Progenitor cell of endocrine pancreas (in vitro differentiated cells): ENCODE measurements around the gene GPR149. TPM values are rescaled to one million over a fixed set of nuclear protein-coding genes. Genes with fewer than 3 reads are reported as not detected.
A peak's percentile ranks its signal among the peaks of the same experiment; 100 is the strongest.

Experiments used
- DNase-seq: peaks from one replicate; pipeline ENCODE4 v3.0.0; 2021; ENCODE audit warnings: low spot score; ENCODE audit not compliant: unreplicated experiment
- H3K27ac Mint-ChIP-seq: 2 replicates; pipeline ENCODE4 v1.8.0; 2021; ENCODE audit warnings: mild to moderate bottlenecking, moderate library complexity, mixed read lengths
- H3K27me3 Mint-ChIP-seq: 2 replicates; pipeline ENCODE4 v1.8.0; 2021; ENCODE audit warnings: mixed read lengths
- H3K36me3 Mint-ChIP-seq: 2 replicates; pipeline ENCODE4 v1.8.0; 2022; ENCODE audit warnings: mixed read lengths; ENCODE audit not compliant: insufficient read depth
- H3K4me1 Mint-ChIP-seq: 2 replicates; pipeline ENCODE4 v1.8.0; 2021; ENCODE audit warnings: low read depth, mixed read lengths
- H3K4me3 Mint-ChIP-seq: 2 replicates; pipeline ENCODE4 v1.8.0; 2021; ENCODE audit warnings: low read depth, mild to moderate bottlenecking, moderate library complexity, mixed read lengths
- H3K9me3 Mint-ChIP-seq: 2 replicates; pipeline ENCODE4 v1.8.0; 2021; ENCODE audit warnings: low read depth, mixed read lengths
- total RNA-seq: library from RNA; stranded (reverse); gene quantifications from 2 replicates; pipeline ENCODE4 v1.2.1, GENCODE V29; 2021
- TF ChIP-seq, protein P1 (sequence below): fragments of 200-600 bp; sonication (generic); IDR thresholded peaks from one replicate; pipeline ENCODE4 v1.5.0; 2021; ENCODE audit warnings: antibody characterized with exemption, mild to moderate bottlenecking; ENCODE audit not compliant: unreplicated experiment

GPR149 gene
- total RNA-seq, 1 donor from 2014 or later, result not detected

DNA sequence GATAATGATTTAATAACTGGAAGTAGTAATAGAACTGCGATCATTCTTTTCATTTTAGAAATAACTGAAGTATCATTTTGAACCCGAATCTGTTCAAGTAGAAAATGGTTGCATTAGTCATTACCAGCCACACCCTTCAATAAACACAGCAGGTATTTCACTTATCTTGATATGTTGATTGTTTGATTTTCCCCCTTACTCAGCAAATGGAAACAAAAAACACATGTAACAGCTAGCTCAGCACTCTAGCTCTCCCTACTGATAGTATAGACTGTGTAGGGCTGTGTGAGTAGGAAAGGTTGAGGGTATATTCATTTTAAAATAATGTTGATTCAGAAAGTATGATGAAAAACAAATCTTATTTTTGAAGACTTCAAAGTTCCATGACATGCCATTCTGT lies 1.1 kb upstream of the GPR149 start:
- DNase-seq, result no peak
- no peaks in the 10 kb centered on the region for H3K9me3 Mint-ChIP-seq
- TF ChIP-seq, protein P1, sequence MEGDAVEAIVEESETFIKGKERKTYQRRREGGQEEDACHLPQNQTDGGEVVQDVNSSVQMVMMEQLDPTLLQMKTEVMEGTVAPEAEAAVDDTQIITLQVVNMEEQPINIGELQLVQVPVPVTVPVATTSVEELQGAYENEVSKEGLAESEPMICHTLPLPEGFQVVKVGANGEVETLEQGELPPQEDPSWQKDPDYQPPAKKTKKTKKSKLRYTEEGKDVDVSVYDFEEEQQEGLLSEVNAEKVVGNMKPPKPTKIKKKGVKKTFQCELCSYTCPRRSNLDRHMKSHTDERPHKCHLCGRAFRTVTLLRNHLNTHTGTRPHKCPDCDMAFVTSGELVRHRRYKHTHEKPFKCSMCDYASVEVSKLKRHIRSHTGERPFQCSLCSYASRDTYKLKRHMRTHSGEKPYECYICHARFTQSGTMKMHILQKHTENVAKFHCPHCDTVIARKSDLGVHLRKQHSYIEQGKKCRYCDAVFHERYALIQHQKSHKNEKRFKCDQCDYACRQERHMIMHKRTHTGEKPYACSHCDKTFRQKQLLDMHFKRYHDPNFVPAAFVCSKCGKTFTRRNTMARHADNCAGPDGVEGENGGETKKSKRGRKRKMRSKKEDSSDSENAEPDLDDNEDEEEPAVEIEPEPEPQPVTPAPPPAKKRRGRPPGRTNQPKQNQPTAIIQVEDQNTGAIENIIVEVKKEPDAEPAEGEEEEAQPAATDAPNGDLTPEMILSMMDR, result no peak
- H3K36me3 Mint-ChIP-seq, result no peaks in the 10 kb centered on the region
- H3K27me3 Mint-ChIP-seq, result peaks cover 51% of the 10 kb centered on the region
- H3K4me1 Mint-ChIP-seq, result peaks cover 18% of the 10 kb centered on the region
- H3K27ac Mint-ChIP-seq, result no peak overlapping the region
- no peak overlapping the region for H3K4me3 Mint-ChIP-seq

DNA sequence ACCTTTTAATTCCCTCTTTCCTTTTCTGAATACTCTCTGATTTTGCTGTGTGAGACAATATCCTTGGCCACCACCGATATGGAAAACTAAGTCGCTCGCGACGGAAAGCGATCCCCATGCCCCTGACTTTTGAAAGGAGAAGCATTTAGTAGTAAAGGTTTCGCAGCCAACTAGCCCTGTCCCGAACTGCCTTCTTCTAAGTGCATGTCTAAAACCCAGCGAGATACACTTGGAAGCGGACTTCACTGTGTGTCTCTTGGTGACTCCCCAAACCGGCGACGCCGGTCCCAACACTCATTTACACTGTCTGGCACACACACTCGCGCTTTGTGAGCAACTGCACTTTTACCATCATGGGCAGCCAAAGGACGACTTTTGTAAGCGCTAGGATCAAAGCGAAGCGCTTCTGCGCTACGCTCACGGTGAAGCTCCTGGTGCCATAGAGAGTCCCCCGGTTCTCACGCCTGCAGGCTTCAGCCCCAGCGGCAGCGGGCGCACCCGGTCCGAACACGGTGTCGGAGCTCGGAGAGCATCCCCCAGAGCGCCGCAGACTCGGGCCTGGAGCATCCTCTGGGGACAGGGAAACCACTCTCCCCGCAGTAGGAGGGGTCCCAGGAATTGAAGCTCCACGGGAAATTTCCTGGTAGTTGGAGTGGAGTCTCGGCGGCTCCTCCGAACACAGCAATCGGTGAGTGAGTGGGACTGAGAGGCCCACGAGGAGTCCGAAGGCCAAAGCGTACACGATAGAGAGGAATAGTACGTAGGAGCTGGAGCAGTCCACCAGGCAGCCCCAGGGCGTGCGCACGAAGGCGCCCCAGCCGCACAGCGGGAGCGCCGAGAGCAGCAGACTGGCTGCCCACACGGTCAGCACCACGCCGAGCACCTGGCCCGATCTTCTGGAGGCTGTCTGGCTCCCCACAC lies 1.4 kb downstream of the GPR149 start:
- Mint-ChIP-seq H3K36me3 (no peaks in the 10 kb centered on the region), H3K4me3 (peak overlapping the region; percentile 64), H3K27ac (no peak overlapping the region), H3K9me3 (no peaks in the 10 kb centered on the region), H3K4me1 (peaks cover 18% of the 10 kb centered on the region), H3K27me3 (peaks cover 63% of the 10 kb centered on the region)
- DNase-seq, result peak; percentile 13
- TF ChIP-seq, protein P1, result peak; percentile 15

DNA sequence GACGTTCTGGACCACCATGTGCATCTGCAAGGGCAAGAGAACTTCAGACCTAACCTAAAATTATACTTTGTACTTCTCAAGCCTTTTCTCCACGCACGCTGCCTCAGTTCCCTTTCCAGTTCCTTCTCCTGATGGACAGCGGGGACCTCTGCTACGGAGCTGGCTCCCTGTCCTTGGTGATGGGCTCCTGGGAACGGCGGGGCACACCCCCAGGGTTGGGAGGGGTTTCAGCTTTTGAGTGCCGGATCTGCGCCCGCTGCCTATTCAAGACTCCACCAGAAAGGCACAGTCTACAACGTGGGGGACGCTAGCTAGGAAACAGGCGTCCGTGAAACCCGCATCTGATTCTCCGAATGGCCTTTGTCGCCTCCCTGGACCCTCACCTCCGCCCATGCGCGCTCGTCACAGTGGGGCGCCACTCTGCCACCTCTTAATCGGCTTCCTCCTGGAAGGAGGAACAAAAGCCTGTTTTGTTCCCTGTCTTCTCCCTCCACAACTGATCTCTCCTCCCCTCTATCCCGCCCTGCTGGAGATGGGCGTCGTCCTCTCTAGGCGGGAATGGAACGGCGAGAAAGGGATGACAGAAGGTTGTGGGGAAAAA lies 2.2 kb downstream of the GPR149 start:
- Mint-ChIP-seq H3K27me3 (peaks cover 65% of the 10 kb centered on the region), H3K9me3 (no peaks in the 10 kb centered on the region)
- DNase-seq, result no peak

DNA sequence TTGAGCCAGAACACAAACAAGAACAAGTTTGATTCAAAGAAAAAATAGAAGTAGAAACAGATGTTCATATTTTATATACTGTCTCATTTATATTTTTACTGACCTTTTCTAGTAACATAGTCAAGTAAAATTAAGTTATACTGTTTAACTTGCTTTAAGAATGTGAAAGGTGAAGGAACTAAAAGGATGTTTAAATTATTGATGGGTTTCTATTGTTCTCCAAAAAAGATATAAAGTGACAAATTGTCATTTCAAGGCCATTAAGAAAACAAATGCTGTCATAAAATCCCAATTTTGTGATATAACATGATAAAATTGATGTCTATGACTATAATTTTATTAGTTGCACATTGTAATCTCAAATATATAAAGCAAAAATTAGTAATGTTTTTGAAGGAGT lies 7.3 kb downstream of the GPR149 start:
- no peaks in the 10 kb centered on the region for H3K36me3 Mint-ChIP-seq
- no peak overlapping the region for H3K27ac Mint-ChIP-seq
- H3K4me1 Mint-ChIP-seq, result no peaks in the 10 kb centered on the region
- no peak for DNase-seq
- peaks cover 29% of the 10 kb centered on the region for H3K27me3 Mint-ChIP-seq
- TF ChIP-seq, protein P1, result no peak
- H3K9me3 Mint-ChIP-seq, result no peaks in the 10 kb centered on the region
- no peak overlapping the region for H3K4me3 Mint-ChIP-seq

More for the DNA sequence above, 2.2 kb downstream of the GPR149 start:
- H3K36me3 Mint-ChIP-seq, result no peaks in the 10 kb centered on the region
- TF ChIP-seq, protein P1, result no peak
- peak overlapping the region; percentile 64 for H3K4me3 Mint-ChIP-seq
- no peak overlapping the region for H3K27ac Mint-ChIP-seq
- peaks cover 18% of the 10 kb centered on the region for H3K4me1 Mint-ChIP-seq

DNA sequence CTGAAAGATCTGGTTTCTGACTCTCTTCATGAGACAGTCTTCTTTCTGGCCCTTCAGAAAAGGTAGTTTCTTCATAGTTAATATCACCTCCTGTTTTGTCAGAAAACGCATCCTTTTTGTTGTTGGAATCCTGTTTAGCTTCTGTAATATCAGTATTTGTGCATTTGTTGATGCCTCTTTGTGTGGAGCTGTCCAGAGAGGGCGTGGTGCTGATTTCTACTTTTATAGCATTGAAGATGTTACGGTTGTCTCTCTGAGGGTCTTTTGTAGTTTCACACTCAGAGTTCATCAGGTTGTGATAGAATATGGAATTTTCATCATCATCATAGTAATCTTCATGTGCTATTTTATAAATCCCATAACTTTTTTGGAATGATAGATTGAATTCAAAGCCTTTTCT lies 8.9 kb downstream of the GPR149 start:
- Mint-ChIP-seq H3K4me1 (no peaks in the 10 kb centered on the region), H3K27me3 (peaks cover 14% of the 10 kb centered on the region), H3K27ac (no peak overlapping the region), H3K36me3 (no peaks in the 10 kb centered on the region), H3K9me3 (no peaks in the 10 kb centered on the region), H3K4me3 (no peak overlapping the region)
- TF ChIP-seq, protein P1, result no peak
- DNase-seq, result peak; percentile 16
